Endothelial cell (in vitro differentiated cells): ENCODE measurements around the gene ATP6V1E1. TPM values are rescaled to one million over a fixed set of nuclear protein-coding genes. Genes with fewer than 3 reads are reported as not detected.
"Not testable (repeated sequence)": the region's sequence is repeated elsewhere in the genome, so short reads cannot be mapped to it uniquely, and the experiment has no call there.

Experiments
- DNase-seq: peaks from one replicate; pipeline ENCODE4 v3.0.0; 2021; ENCODE audit warnings: low spot score
- H3K27ac Mint-ChIP-seq: one replicate; pipeline ENCODE4 v1.8.0; 2021; ENCODE audit warnings: mixed read lengths, inconsistent platforms; ENCODE audit not compliant: unreplicated experiment
- H3K27me3 Mint-ChIP-seq: one replicate; pipeline ENCODE4 v1.8.0; 2021; ENCODE audit warnings: mild to moderate bottlenecking, moderate library complexity, mixed read lengths, inconsistent platforms; ENCODE audit not compliant: unreplicated experiment
- H3K36me3 Mint-ChIP-seq: one replicate; pipeline ENCODE4 v1.8.0; 2021; ENCODE audit warnings: mild to moderate bottlenecking, low read depth, mixed read lengths, inconsistent platforms; ENCODE audit not compliant: unreplicated experiment
- H3K4me1 Mint-ChIP-seq: one replicate; pipeline ENCODE4 v1.8.0; 2021; ENCODE audit warnings: mild to moderate bottlenecking, mixed read lengths, inconsistent platforms; ENCODE audit not compliant: unreplicated experiment
- H3K4me3 Mint-ChIP-seq: one replicate; pipeline ENCODE4 v1.8.0; 2021; ENCODE audit warnings: mild to moderate bottlenecking, mixed read lengths, inconsistent platforms; ENCODE audit not compliant: unreplicated experiment
- H3K9me3 Mint-ChIP-seq: one replicate; pipeline ENCODE4 v1.8.0; 2021; ENCODE audit warnings: mixed read lengths, inconsistent platforms; ENCODE audit not compliant: unreplicated experiment
- long read RNA-seq: library from polyadenylated mRNA; unstranded; transcript quantifications from one replicate; pipeline ENCODE4 v2.0.0, GENCODE V29; 2020; ENCODE audit not compliant: unreplicated experiment
- total RNA-seq: library from RNA; stranded (reverse); fragmentation: NEBNext Ultra II Directional; extraction: Animal tissue kit (Norgen Biotek cat#: 25700); gene quantifications from one replicate; pipeline ENCODE4 v1.2.1, GENCODE V29; 2021; ENCODE audit not compliant: unreplicated experiment
- TF ChIP-seq, protein P1 (sequence below): fragments of 200-600 bp; sonication (generic); IDR thresholded peaks from one replicate; pipeline ENCODE4 v1.5.0; 2021; ENCODE audit warnings: antibody characterized with exemption; ENCODE audit not compliant: unreplicated experiment

ATP6V1E1 gene
- total RNA-seq = 80.4 TPM
- long read RNA-seq, transcript ATP6V1E1-201 (9 exons, 1,402 nt) = major isoform, 41 of 46 reads
- long read RNA-seq, partial matches to known transcripts = 1 of 46 reads
- long read RNA-seq, other reads (novel, unspliced or antisense) = 2 of 46 reads

DNA sequence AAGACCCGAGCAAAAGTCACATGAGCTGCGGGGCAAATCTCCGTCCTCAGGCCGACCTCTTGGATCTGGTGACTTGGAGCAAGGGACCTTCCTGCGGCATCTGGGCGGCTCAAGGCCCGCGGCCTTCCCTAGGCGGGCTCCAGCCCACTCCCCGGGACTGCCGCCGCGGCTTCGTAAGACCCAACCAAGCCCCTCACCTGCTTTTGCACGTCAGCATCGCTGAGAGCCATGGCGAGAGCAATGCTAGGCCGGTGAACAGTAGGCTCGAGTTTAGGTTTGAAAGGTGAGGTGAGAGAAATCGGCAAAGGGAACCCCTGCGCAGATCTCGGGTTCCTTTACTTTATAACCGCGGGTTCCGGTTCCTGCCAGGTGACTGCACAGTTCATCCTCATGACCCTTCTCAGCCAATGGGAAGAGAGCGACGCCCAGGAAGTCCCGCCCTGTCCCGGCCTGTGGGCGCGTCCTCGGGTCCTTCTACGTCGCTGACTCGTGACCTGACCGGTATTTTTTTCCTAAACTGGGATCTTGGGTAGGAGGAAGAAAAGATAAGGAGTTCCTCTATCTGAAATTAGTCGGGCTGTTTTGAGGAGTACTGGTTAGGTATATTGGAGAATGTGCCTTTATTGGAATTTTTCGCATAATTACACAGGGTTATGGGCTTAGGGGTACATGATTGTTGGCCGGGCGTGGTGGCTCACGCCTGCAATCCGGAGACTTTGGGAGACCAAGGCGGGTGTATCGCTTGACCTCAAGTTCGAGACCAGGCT, at the start of gene ATP6V1E1:
Gene ATP6V1E1 (minus strand): TSS at position 344 of the 767 bp plus-strand sequence. CDS start 114 bp downstream, at position 230.
- H3K4me1 Mint-ChIP-seq = peaks cover 9% of the 10 kb centered on the region
- peak; percentile 95 for DNase-seq
- no peaks in the 10 kb centered on the region for H3K36me3 Mint-ChIP-seq
- H3K9me3 Mint-ChIP-seq = no peaks in the 10 kb centered on the region
- TF ChIP-seq, protein P1, sequence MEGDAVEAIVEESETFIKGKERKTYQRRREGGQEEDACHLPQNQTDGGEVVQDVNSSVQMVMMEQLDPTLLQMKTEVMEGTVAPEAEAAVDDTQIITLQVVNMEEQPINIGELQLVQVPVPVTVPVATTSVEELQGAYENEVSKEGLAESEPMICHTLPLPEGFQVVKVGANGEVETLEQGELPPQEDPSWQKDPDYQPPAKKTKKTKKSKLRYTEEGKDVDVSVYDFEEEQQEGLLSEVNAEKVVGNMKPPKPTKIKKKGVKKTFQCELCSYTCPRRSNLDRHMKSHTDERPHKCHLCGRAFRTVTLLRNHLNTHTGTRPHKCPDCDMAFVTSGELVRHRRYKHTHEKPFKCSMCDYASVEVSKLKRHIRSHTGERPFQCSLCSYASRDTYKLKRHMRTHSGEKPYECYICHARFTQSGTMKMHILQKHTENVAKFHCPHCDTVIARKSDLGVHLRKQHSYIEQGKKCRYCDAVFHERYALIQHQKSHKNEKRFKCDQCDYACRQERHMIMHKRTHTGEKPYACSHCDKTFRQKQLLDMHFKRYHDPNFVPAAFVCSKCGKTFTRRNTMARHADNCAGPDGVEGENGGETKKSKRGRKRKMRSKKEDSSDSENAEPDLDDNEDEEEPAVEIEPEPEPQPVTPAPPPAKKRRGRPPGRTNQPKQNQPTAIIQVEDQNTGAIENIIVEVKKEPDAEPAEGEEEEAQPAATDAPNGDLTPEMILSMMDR = no peak
- peaks cover 10% of the 10 kb centered on the region for H3K27me3 Mint-ChIP-seq
- H3K27ac Mint-ChIP-seq = peak within 1 kb of the TSS; percentile 99
- peak within 1 kb of the TSS; percentile 99 for H3K4me3 Mint-ChIP-seq

DNA sequence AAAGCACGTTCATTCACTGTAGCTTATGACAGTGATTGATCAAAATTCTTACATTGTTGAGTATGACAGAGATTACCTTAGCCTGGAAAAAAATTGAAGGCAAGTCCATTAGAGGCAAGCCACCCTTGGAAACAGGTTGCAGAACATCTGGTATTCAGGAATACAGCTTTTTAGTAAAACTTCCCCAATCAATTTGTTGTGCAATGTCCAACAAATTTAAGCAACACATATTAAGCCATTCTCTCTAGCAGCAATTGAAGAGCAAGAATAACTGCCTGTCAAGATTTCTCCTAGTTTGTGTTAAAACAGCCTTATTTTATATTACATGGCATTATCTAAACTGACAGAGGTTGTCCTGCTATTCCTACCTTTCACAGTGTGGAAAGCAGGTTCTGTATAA, 47.0 kb upstream of the ATP6V1E1 start:
- no peak overlapping the region for H3K4me3 Mint-ChIP-seq
- TF ChIP-seq, protein P1 = no peak
- H3K36me3 Mint-ChIP-seq = peaks cover 3% of the 10 kb centered on the region
- no peak overlapping the region for H3K27ac Mint-ChIP-seq
- peaks cover 3% of the 10 kb centered on the region for H3K4me1 Mint-ChIP-seq
- H3K27me3 Mint-ChIP-seq = peaks cover 2% of the 10 kb centered on the region
- H3K9me3 Mint-ChIP-seq = no peaks in the 10 kb centered on the region
- DNase-seq = no peak

DNA sequence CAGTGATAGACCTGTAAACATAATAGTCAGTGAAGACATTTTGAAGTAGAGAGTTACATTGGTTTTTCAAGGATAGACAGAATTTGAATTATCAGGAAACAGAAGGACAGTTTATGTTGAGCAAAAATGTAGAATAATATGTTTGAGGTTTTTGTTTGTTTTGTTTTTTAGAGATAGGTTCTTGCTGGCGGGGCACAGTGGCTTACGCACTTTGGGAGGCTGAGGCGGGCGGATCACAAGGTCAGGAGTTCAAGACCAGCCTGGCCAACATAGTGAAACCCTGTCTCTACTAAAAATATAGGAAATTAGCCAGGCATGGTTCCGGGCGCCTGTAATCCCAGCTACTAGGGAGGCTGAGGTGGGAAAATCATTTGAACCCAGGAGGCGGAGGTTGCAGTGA, 45.6 kb upstream of the ATP6V1E1 start:
- Mint-ChIP-seq H3K4me1 (peaks cover 3% of the 10 kb centered on the region), H3K9me3 (no peaks in the 10 kb centered on the region), H3K27ac (no peak overlapping the region), H3K27me3 (no peaks in the 10 kb centered on the region), H3K36me3 (peaks cover 7% of the 10 kb centered on the region), H3K4me3 (no peak overlapping the region)
- DNase-seq = no peak
- TF ChIP-seq, protein P1 = no peak

DNA sequence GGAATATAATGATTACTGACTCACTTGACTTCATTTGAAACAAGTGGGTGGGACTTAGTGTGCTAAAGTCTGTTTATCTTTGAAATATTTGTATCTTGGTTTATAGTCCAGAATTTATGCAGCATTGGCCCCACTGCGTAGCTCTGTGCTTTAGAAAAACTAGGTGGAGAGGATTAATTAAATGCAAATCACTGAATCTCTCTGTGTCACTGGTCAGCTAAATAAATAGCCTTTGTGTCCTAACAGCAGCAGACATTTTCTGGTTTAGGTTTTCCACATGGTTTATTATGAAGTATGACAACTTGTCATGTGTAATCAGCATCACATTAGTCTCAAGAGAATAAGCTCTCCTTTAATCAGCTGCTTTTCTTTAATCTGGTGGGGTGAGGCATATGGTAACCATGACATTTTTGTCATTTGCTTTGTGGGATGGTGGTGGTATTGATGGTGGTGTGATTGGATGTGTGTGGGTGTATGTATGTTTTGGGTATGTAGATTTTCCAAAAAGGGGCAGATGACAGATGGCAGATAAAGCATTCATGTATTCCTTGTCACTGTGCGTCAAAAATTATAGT, 44.0 kb upstream of the ATP6V1E1 start:
- no peaks in the 10 kb centered on the region for H3K4me1 Mint-ChIP-seq
- no peaks in the 10 kb centered on the region for H3K27me3 Mint-ChIP-seq
- H3K36me3 Mint-ChIP-seq = peaks cover 4% of the 10 kb centered on the region
- TF ChIP-seq, protein P1 = no peak
- no peak for DNase-seq
- no peak overlapping the region for H3K27ac Mint-ChIP-seq
- H3K4me3 Mint-ChIP-seq = no peak overlapping the region
- H3K9me3 Mint-ChIP-seq = no peaks in the 10 kb centered on the region

DNA sequence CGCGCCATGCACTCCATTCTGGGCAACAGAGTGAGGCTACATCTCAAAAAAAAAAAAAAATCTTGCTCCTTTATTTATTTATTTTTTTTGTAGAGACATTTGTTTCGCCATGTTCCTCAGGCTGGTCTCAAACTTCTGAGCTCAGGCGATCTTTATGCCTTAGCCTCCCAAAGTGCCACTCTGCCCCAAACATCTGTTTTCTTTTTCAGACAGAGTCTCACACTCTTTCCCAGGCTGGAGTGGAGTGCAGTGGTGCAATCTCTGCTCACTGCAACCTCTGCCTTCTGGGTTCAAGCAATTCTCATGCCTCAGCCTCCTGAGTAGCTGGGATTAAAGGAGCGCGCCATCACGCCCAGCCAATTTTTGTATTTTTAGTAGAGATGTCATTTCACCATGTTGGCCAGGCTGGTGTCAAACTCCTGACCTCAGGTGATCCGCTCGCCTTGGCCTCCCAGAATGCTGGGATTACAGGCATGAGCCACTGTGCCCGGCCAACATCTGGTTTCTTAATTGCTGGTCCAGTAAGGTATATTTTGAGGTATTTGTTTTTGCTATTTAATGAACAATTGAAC, 43.1 kb upstream of the ATP6V1E1 start:
- not testable (repeated sequence) for H3K9me3 Mint-ChIP-seq, H3K27me3 Mint-ChIP-seq, H3K36me3 Mint-ChIP-seq, H3K4me3 Mint-ChIP-seq, H3K27ac Mint-ChIP-seq, DNase-seq, H3K4me1 Mint-ChIP-seq
